ENCODE results near the gene SEC24D. TPM values are rescaled to one million over a fixed set of nuclear protein-coding genes. Genes with fewer than 3 reads are reported as not detected.

SEC24D gene
- total RNA-seq, 4 donors from 2014 or later = 9.7 to 37.9 (median 17.0) TPM

DNA sequence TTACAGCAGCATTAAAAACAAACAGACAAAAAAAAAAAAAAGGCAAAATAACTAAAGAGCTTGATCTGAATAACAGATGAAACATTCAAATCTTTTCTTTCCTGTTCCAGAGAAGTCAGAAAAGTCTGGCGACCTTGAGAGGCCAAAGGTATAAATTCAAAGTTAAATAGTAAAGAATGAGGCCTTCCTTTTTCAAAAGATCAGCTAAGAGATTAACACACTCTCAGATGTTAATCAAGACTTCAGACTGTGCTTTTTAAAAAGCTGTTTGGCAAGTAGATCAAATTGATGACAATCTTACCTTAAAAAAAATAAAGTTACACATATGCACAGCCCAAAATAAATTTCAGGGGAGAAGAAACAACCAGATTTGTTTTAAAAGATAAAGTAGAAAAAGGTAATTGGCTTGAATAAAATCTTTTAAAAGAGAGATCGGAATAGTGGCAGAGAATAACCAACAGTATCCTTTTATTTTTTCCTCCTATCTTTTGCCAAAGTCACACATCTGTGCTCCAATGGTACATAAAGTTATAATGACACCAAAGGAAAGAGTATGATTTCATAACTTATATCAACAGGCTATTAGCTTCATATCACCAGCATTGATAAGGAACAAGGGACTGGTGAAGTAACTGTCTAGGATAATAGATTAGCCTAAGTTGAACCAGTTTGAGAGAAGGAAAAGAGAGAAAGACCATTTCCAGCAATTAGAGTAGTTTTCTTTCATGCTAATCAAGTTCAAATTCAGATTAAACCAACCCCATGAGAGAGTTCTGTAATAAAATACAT is 80.3 kb downstream of the SEC24D start:
- Histone ChIP-seq H3K27me3 (no peaks in the 10 kb centered on the region), H3K27ac (peak overlapping the region; percentile 64 to 81 (median 76)), H3K4me1 (peaks cover 0 to 75% (median 9%) of the 10 kb centered on the region in 4 donors), H3K9me3 (no peaks in the 10 kb centered on the region), H3K4me3 (no peak overlapping the region), H3K36me3 (peaks cover 0 to 8% (median 0%) of the 10 kb centered on the region in 4 donors)
- in situ Hi-C loops (cut with MboI; ENCODE audit: low pct_ligation_motif_present in 1 of 4, low pct_unique_long_range_greater_than_20kb in 1 of 4, low sequenced_read_pairs in 3 of 4) = loop anchor here in 1 of 4 donors (25.0 kb wide), 2 partner anchors 132 to 232 kb away; partner anchors contain the start of gene SYNPO2
- DNase-seq = no peak
- intact Hi-C loops (cut with DNase I; ENCODE audit: low total_unique reads) = no loop called here
- 79 to 87% methylated on average over 2 of the region's 2 CpGs for WGBS, 2 donors (ENCODE audit: low coverage in 1 of 2)
- TF ChIP-seq, protein P1, sequence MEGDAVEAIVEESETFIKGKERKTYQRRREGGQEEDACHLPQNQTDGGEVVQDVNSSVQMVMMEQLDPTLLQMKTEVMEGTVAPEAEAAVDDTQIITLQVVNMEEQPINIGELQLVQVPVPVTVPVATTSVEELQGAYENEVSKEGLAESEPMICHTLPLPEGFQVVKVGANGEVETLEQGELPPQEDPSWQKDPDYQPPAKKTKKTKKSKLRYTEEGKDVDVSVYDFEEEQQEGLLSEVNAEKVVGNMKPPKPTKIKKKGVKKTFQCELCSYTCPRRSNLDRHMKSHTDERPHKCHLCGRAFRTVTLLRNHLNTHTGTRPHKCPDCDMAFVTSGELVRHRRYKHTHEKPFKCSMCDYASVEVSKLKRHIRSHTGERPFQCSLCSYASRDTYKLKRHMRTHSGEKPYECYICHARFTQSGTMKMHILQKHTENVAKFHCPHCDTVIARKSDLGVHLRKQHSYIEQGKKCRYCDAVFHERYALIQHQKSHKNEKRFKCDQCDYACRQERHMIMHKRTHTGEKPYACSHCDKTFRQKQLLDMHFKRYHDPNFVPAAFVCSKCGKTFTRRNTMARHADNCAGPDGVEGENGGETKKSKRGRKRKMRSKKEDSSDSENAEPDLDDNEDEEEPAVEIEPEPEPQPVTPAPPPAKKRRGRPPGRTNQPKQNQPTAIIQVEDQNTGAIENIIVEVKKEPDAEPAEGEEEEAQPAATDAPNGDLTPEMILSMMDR (IDR thresholded peaks at IDR 0.05) = no peak
- TF ChIP-seq EP300 (IDR thresholded peaks at IDR 0.05; ENCODE audit: low read depth) (no peak), POLR2AphosphoS5 (IDR thresholded peaks at IDR 0.05) (no peak), POLR2A (IDR thresholded peaks at IDR 0.05) (no peak)

DNA sequence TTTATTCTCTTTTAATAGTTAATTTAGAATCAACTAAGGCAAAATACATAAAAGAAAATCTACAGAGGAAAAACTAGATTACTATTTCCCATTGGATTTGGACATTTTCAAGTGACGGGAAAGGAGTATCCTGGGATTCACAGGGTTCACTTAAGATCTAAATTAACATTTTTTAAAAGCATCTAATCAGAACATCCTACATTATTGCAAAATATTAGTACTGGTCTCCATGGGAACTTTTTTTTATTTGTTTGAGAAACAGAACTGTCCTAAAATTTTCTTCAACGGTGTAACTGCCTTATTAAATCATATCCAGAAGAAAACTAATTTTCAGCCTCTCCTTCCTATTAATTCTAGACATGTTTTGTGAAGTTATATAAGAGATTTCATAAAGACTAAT is 81.0 kb downstream of the SEC24D start:
- no peak for TF ChIP-seq POLR2AphosphoS5 (IDR thresholded peaks at IDR 0.05)
- no peak for TF ChIP-seq EP300 (IDR thresholded peaks at IDR 0.05; ENCODE audit: low read depth)
- no peak for TF ChIP-seq POLR2A (IDR thresholded peaks at IDR 0.05)
- TF ChIP-seq, protein P1 (IDR thresholded peaks at IDR 0.05) = no peak
- no peak for DNase-seq
- in situ Hi-C loops (cut with MboI; ENCODE audit: low pct_ligation_motif_present in 1 of 4, low pct_unique_long_range_greater_than_20kb in 1 of 4, low sequenced_read_pairs in 3 of 4) = loop anchor here in 1 of 4 donors (25.0 kb wide), 2 partner anchors 132 to 232 kb away; partner anchors contain the start of gene SYNPO2
- H3K4me3 ChIP-seq = no peak overlapping the region
- no peaks in the 10 kb centered on the region for H3K9me3 ChIP-seq
- H3K27ac ChIP-seq = peak overlapping the region; percentile 64 to 81 (median 76)
- no peaks in the 10 kb centered on the region for H3K27me3 ChIP-seq
- intact Hi-C loops (cut with DNase I; ENCODE audit: low total_unique reads) = no loop called here
- 77 to 80% methylated on average over 2 of the region's 2 CpGs for WGBS, 2 donors (ENCODE audit: low coverage in 1 of 2)
- peaks cover 0 to 8% (median 0%) of the 10 kb centered on the region in 4 donors for H3K36me3 ChIP-seq
- peaks cover 0 to 68% (median 9%) of the 10 kb centered on the region in 4 donors for H3K4me1 ChIP-seq

DNA sequence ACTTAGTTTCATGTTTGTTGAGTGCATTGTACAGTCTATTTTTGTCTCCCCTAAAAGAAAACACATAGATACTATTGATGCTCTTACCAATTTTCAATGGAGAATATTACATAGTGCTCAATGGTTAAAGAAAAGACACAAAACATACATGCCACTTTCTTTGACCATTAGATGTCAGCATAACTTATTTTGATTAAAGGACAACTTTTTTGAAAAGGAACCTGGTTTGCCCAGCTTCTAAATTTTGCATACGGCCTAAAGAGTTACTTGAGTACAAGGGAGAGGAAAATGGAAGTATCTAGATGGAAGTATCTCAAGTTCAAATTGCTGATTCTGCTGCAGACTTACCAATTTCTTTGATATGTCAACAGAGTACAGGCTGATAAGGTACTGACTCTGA is 82.2 kb downstream of the SEC24D start:
- DNase-seq = no peak

DNA sequence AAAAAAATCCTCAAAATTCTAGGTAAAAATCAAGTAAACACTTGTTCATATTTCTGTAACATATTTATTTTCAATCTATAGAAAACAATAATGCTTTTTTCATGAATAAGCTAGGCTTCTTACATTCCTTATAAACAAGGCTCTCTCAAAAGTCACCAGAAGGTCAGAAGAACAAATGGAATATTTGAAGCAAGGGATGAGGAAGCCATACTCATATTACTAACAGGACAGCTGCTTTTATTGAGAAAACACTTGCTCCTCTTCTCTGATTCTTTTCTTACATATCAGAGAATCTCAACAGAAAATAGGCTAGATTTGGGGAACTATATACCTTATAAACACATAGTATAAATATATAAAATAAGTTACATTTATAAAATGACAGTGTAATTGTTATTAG is 82.8 kb downstream of the SEC24D start:
- Histone ChIP-seq H3K9me3 (no peaks in the 10 kb centered on the region), H3K27me3 (no peaks in the 10 kb centered on the region), H3K4me3 (no peak overlapping the region), H3K27ac (peak overlapping the region; percentile 64 to 81 (median 76)), H3K4me1 (peaks cover 0 to 52% (median 3%) of the 10 kb centered on the region in 4 donors), H3K36me3 (peaks cover 0 to 8% (median 0%) of the 10 kb centered on the region in 4 donors)
- DNase-seq = no peak
- TF ChIP-seq POLR2A (IDR thresholded peaks at IDR 0.05) (no peak), POLR2AphosphoS5 (IDR thresholded peaks at IDR 0.05) (no peak), EP300 (IDR thresholded peaks at IDR 0.05; ENCODE audit: low read depth) (no peak)
- TF ChIP-seq, protein P1 (IDR thresholded peaks at IDR 0.05) = no peak
- in situ Hi-C loops (cut with MboI; ENCODE audit: low pct_ligation_motif_present in 1 of 4, low pct_unique_long_range_greater_than_20kb in 1 of 4, low sequenced_read_pairs in 3 of 4) (loop anchor here in 1 of 4 donors (25.0 kb wide), 2 partner anchors 134 to 234 kb away; partner anchors contain the start of gene SYNPO2), intact Hi-C loops (cut with DNase I; ENCODE audit: low total_unique reads) (no loop called here)

More for the DNA sequence above, 82.2 kb downstream of the SEC24D start:
- H3K4me1 ChIP-seq = peaks cover 0 to 58% (median 3%) of the 10 kb centered on the region in 4 donors
- no peaks in the 10 kb centered on the region for H3K9me3 ChIP-seq
- H3K27ac ChIP-seq = peak overlapping the region; percentile 64 to 81 (median 76)
- no peaks in the 10 kb centered on the region for H3K27me3 ChIP-seq
- WGBS, 2 donors (ENCODE audit: low coverage in 1 of 2) = 94% methylated on average over 1 of the region's 1 CpG; no CpG with 5 or more reads in 1 of the 2 donors
- in situ Hi-C loops (cut with MboI; ENCODE audit: low pct_ligation_motif_present in 1 of 4, low pct_unique_long_range_greater_than_20kb in 1 of 4, low sequenced_read_pairs in 3 of 4) = loop anchor here in 1 of 4 donors (25.0 kb wide), 2 partner anchors 134 to 234 kb away; partner anchors contain the start of gene SYNPO2
- peaks cover 0 to 8% (median 0%) of the 10 kb centered on the region in 4 donors for H3K36me3 ChIP-seq
- TF ChIP-seq POLR2A (IDR thresholded peaks at IDR 0.05) (no peak), POLR2AphosphoS5 (IDR thresholded peaks at IDR 0.05) (no peak)
- TF ChIP-seq, protein P1 (IDR thresholded peaks at IDR 0.05) = no peak
- intact Hi-C loops (cut with DNase I; ENCODE audit: low total_unique reads) = no loop called here
- H3K4me3 ChIP-seq = no peak overlapping the region

All from transverse colon (tissue), 4 donors.